ENCODE measurements around the gene EPAS1. TPM values are rescaled to one million over a fixed set of nuclear protein-coding genes. Genes with fewer than 3 reads are reported as not detected.

Gene EPAS1
- total and polyA plus RNA-seq, 2 of the 8 experiments (the other 6 are each of a cell fraction or from before 2014, with no cell fraction given) = 2.0 to 4.9 TPM

- Histone ChIP-seq H3K4ac (replicated peaks; ENCODE audit: insufficient read length, low read depth, low read length) (no peak overlapping the region), H3K79me1 (ENCODE audit: low read depth, low read length) (no peaks in the 10 kb centered on the region), H4K20me1 (replicated peaks in 1 of 2; ENCODE audit: control insufficient read depth in 1 of 2, insufficient read depth in 2 of 2, low read length in 2 of 2) (no peaks in the 10 kb centered on the region), H3K23me2 (ENCODE audit: low read depth, low read length) (no peaks in the 10 kb centered on the region), H4K8ac (ENCODE audit: extremely low read depth, insufficient read depth, low read length) (no peak overlapping the region), H4K5ac (ENCODE audit: insufficient read length, low read depth, low read length) (no peak overlapping the region), H3K36me3 (ENCODE audit: control insufficient read depth in 2 of 4, insufficient read depth in 4 of 4, low read length in 3 of 4) (no peaks in the 10 kb centered on the region), H3K4me3 (ENCODE audit: extremely low read depth in 1 of 4, insufficient read depth in 2 of 4, low read depth in 3 of 4, low read length in 4 of 4) (no peak overlapping the region), H2BK15ac (ENCODE audit: low read length) (no peak overlapping the region), H3K18ac (ENCODE audit: extremely low read depth, low read length) (no peak overlapping the region), H2AFZ (ENCODE audit: low read length) (no peak overlapping the region), H3K27ac (ENCODE audit: low read depth, low read length) (no peak overlapping the region), H2BK20ac (ENCODE audit: low read length) (no peak overlapping the region), H3K27me3 (replicated peaks in 1 of 4; ENCODE audit: control insufficient read depth in 3 of 4, extremely low read depth in 1 of 4, insufficient read depth in 3 of 4, low read length in 3 of 4) (no peaks in the 10 kb centered on the region), H3K23ac (ENCODE audit: insufficient read length) (no peak overlapping the region), H2BK5ac (ENCODE audit: low read depth, low read length) (no peak overlapping the region), H3K9ac (replicated peaks in 1 of 4; ENCODE audit: extremely low read depth in 1 of 4, low read depth in 3 of 4, low read length in 3 of 4) (no peak overlapping the region), H3K79me2 (ENCODE audit: control insufficient read depth in 1 of 2, insufficient read depth in 2 of 2, low read length in 2 of 2) (no peaks in the 10 kb centered on the region), H3K4me1 (replicated peaks in 1 of 4; ENCODE audit: control insufficient read depth in 3 of 4, insufficient read depth in 4 of 4, low read length in 3 of 4) (no peaks in the 10 kb centered on the region), H2AK5ac (ENCODE audit: low read depth, low read length) (no peak overlapping the region), H2BK12ac (ENCODE audit: low read depth, low read length) (no peak overlapping the region), H3K56ac (replicated peaks; ENCODE audit: insufficient read length, low read depth, low read length) (no peak overlapping the region), H4K91ac (replicated peaks; ENCODE audit: insufficient read length, low read length) (no peak overlapping the region), H3K9me3 (ENCODE audit: insufficient read depth in 2 of 2, low read depth in 1 of 2, low read length in 1 of 2) (peaks cover 0 to 3% of the 10 kb centered on the region in 2 experiments; a peak in 1 of 4 replicates), H3K14ac (ENCODE audit: insufficient read length) (no peak overlapping the region), H3K4me2 (ENCODE audit: insufficient read depth in 1 of 2, low read depth in 2 of 2, low read length in 2 of 2) (no peak overlapping the region), H2BK120ac (replicated peaks; ENCODE audit: low read depth, low read length) (no peak overlapping the region)
- CTCF ChIA-PET (ENCODE audit: partially characterized antibody) = interaction anchor here (0.5 to 1.2 kb wide), 2 partner anchors 73 to 1386 kb away, joined by 3 read pairs; no protein-coding TSS in a partner anchor
- POLR2A ChIA-PET (ENCODE audit: partially characterized antibody) = no interaction called here
- DNase-seq (ENCODE audit: low read depth in 1 of 2, low spot score in 2 of 2) (no peak), FAIRE-seq (no peak)
- TF ChIP-seq JUND (IDR thresholded peaks at IDR 0.05; ENCODE audit: low read length) = no peak
- 0 out of 2 replicates have a peak, but pooled peaks have one; percentile 3 for TF ChIP-seq MAFK (IDR thresholded peaks at IDR 0.05; ENCODE audit: low read depth, low read length)
- 88% methylated on average over 1 of the region's 1 CpG; no CpG with 5 or more reads in 1 of the 2 experiments for WGBS, 2 experiments (ENCODE audit: extremely low coverage in 1 of 2, insufficient coverage in 1 of 2, insufficient read length in 1 of 2, insufficient replicate concordance in 2 of 2, low coverage in 1 of 2, low lambda C conversion rate in 2 of 2, missing lambda C conversion rate in 1 of 2)
Observed at GRCh38 chr2:46371854-46372253, 74.6 kb downstream of the EPAS1 start.
